ENCODE measurements around the gene STARD3NL. TPM values are rescaled to one million over a fixed set of nuclear protein-coding genes. Genes with fewer than 3 reads are reported as not detected.
A peak's percentile ranks its signal among the peaks of the same experiment; 100 is the strongest.
"Not testable (repeated sequence)": the region's sequence is repeated elsewhere in the genome, so short reads cannot be mapped to it uniquely, and the experiment has no call there.

STARD3NL gene
- total RNA-seq, 1 donor from 2014 or later: 97.1 TPM

DNA sequence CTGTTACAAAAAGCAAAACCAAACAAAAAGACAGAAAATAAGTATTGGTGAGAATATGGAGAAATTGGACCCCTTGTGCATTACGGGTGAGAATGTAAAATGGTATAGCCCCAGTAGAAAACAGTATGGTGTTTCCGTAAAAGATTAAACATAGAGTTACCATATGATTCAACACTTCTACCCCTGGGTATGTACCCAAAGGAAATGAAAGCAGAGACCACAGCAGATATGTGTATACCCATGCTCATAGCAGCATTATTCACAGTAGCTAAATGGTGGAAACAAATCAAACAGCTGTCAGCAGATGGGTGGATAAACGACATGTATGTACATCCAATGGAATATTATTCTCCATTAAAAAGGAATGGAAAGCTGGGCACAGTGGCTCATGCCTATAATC lies 42.4 kb downstream of the STARD3NL start:
- no peak for DNase-seq (ENCODE audit: low read depth, low spot score)

DNA sequence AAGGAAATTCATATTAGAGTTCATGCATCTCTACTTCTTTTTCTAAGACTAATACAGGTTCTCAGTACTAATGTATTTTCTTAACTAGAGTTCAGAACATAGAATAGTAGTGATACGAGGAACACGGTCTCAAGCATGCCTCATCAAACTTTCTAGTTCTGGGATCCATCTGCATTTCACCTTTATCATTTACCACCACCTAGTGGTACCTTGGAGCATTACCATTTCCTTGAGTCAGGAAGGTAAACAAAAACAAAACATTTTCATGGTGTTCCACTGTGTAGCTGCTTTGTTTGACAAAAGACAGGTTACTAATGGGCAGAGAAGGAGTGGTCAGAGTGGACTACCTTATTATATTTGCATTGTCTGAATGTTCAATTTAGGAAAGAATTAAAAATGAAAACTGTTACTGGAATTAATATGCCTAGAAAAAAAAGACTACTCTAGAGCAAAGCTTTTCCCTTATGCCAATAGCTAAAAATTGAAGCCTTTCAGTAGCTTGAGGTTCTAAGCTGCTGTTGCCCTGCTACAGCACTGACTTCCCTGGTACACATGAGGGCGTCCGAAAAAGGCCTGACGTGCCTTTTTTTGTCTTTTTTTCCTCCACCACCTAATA lies 44.5 kb downstream of the STARD3NL start:
- peak; percentile 15 for DNase-seq (ENCODE audit: low read depth, low spot score)

DNA sequence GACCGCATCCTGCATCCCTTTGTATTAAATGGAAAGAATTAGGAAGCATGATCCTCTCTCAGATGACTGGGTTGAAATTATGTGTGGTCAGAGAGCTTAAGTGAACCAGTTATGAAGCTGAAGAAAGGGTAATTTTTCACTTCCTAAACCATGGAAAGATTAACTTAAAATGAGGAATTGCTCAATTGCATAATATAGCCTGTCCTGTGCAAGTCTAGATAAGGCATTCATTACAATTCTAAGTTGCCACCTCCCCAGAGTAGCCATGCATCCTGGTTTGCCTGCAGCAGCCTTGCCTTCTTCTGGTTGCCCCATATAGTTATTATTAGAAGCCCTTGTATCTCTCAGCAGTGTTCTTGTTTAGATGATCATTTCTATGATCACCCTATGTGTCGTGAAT lies 45.3 kb downstream of the STARD3NL start:
- no peak for DNase-seq (ENCODE audit: low read depth, low spot score)

DNA sequence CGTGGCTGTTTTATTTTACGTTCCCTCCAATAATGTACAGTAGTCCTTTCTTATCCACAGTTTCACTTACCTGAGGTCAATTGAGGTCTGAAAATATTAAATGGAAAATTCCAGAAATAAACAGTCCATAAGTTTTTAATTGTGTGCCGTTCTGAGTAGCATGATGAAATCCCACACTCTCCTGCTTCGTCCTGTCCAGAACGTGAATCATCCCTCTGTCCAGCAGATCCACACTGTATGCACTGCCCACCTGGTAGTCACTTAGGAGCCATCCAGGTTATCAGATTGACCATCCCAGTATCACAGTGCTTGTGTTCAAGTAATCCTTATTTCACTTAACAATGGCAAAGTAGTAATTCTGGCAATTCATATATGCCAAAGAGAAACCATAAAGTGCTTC lies 46.3 kb downstream of the STARD3NL start:
- no peak for DNase-seq (ENCODE audit: low read depth, low spot score)

DNA sequence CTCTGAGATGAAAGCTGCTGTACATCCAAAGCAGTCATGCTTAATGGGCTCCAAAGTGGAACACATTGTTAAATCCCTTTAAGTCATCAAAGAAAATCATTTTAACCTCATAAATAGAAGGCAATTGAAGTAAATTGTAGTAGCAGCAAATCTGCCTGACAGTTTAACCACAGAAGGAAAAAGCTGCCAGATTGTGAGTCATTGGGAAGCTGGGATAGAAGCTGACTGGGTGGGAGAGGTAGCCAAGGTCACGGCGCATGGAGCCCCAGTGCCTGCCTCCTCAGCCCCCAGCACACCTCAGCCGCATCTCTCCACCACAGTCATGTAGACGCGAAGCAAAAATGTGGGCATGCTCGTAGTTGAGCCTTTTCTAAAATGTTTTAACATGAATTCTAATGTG lies 51.3 kb downstream of the STARD3NL start:
- no peak for DNase-seq (ENCODE audit: low read depth, low spot score)

DNA sequence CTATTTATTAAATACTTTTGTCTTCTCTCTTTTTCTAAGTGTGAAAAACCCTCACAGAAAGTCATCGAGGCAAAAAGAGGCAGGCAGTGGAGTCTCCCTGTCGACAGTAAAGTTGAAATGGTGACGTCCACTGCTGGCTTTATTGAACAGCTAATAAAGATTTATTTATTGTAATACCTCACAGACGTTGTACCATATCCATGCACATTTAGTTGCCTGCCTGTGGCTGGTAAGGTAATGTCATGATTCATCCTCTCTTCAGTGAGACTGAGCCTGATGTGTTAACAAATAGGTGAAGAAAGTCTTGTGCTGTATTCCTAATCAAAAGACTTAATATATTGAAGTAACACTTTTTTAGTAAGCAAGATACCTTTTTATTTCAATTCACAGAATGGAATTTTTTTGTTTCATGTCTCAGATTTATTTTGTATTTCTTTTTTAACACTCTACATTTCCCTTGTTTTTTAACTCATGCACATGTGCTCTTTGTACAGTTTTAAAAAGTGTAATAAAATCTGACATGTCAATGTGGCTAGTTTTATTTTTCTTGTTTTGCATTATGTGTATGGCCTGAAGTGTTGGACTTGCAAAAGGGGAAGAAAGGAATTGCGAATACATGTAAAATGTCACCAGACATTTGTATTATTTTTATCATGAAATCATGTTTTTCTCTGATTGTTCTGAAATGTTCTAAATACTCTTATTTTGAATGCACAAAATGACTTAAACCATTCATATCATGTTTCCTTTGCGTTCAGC lies 52.0 kb downstream of the STARD3NL start:
- DNase-seq (ENCODE audit: low read depth, low spot score): no peak

DNA sequence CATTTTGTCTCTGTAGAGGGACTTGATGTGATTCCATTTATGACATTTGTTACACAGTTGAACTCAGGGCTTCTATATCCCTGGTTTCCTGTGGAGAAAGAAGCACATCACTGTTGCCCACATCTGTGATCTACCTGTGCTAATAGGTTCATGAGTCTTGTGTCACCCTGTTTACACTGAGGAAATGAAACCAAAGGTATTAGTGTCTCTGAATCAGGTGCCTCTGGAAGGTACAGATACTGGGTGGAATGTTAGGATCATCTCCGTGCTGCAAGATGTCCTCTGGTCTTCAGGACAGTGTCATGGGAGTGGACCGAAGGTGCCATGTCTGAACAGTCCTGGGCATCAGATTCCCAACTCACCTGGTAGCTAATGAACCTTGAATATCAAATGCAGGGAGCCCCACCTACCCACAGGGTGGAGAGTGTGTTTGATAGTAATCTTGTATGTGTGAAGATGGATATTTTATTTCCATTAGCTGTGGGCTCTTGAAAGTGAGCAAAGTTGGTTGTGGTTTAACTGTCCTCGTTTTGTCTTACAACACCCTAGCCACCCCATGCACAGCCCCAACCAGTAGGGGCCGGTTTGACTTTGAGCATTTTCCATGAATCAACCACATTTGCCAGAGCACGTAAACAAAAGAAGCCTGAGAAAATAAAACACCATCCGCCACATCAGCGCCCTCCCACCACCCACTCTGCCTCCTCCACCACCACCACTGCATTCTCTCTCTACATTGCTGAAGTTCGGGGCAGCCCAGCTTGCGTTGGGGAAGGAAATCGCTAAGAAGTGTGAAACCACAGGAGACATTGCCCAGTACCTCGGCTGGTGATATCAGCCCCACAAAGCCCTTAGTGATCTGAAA lies 54.7 kb downstream of the STARD3NL start:
- no peak for DNase-seq (ENCODE audit: low read depth, low spot score)

DNA sequence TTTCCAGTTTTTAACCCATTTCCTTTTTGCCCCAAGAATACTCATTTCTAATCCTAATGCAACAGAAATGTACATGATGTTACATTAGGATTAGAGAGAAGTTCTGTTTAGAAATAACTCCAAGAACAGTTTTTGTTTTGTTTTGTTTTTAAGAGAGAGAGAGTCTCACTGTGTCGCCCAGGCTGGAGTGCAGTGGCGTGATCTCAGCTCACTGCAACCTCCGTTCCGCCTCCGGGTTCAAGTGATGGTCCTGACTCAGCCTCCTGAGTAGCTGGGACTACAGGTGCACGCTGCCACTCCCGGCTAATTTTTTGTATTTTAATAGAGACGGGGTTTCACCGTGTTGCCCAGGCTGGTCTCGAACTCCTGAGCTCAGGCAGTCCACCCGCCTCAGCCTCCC lies 56.7 kb downstream of the STARD3NL start:
- not testable (repeated sequence) for DNase-seq (ENCODE audit: low read depth, low spot score)

DNA sequence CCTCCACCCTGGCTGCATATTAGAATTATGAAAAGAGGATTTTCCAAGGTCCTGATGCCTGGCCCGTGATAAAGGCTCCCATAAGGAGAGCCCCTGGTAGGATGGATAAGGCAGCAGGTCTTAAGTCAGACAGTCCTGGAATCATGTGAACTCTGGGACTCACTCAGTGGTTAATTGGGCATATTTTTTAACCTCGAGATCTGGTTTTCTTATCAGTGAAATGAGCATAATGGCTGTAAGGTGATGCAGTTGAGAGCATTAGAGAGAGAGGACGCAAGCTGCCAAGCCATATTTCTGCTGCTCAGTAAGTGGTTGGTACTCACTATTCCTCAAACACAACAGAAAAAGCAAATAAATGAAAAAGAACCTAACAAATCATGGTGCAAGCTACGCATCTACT lies 57.6 kb downstream of the STARD3NL start:
- DNase-seq (ENCODE audit: low read depth, low spot score): no peak

DNA sequence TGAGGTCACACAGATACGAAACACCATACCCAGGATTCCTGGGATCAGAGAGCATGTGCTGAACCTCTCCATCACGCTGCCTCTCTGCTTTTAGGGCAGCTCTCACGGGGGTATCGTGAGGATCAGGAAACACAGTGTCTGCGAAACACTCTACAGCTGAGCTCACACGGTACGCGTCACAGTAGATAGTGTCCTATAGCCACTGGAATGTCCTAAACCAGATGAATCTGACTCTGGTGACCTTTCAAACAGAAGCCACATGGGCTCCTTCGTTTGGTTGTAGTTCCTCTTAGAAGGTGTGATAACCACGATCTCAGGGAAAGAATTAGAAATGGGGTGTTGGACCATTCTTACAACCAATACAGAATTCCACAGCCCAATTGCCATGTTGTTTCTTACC lies 61.1 kb downstream of the STARD3NL start:
- not testable (repeated sequence) for DNase-seq (ENCODE audit: low read depth, low spot score)

DNA sequence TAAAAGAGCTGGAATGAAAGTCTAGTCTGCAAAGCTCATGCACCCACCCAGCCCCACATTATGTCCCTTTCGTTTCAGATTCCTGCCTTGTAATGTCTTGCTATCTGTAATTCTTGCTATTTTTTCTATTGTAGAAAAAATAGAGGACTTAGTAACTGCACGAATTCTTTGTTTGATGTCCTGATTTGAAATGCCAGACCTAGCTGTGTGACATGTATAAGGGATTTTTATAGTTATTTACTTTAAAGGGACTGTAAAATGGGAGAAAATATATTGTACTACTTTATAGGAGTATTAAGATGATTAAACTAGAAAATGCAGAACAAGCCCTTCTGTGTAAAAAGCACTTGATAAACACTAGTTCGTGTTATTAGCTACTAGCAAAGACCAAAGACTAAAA lies 63.0 kb downstream of the STARD3NL start:
- no peak for DNase-seq (ENCODE audit: low read depth, low spot score)

DNA sequence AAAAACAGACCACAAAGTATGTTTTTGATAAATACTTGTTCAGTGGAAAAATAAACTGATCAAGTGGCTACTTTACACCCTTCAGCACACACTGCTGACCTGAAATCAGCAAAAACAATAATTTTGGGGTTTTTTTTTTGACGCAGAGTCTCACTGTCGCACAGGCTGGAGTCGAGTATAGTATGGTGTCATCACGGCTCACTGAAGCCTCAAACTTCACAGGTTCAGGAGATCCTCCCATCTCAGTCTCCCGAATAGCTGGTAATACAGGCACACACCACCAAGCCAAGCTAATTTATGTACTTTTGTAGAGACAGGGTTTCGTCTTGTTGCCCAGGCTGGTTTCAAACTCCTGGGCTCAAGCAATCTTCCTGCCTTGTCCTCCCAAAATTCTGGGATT lies 64.8 kb downstream of the STARD3NL start:
- DNase-seq (ENCODE audit: low read depth, low spot score): no peak

DNA sequence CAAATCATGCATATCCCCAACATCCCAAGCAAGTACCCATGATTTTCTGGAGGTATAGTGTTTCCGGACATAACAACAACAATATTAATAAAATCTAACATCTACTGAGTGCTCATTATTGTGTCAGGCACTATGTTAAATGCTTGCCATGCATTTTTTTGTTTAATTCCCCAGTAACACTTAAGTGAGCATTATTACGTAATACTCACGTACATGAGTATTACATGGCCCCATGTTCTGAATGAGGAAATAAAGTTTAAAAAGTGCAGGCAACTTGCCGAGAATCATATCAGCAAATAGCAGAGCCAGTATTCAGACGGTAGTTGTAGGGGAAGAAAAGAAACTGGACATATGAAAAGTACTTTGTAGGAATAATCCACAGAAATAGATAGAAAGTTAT lies 65.3 kb downstream of the STARD3NL start:
- DNase-seq (ENCODE audit: low read depth, low spot score): not testable (repeated sequence)

DNA sequence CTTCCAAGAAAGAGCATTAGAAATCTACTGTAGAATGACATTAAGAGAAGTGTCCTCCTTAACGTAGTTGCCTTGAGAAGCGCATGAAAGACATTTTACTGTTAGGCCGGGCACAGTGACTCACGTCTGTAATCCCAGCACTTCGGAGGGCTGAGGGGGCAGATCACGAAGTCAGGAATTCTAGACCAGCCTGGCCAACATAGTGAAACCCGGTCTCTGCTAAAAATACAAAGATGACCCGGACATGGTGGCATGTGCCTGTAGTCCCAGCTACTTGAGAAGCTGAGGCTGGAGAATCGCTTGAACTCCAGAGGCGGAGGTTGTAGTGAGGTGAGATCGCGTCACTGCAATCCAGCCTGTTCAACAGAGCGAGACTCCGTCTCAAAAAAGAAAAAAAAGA lies 66.5 kb downstream of the STARD3NL start:
- no peak for DNase-seq (ENCODE audit: low read depth, low spot score)

DNA sequence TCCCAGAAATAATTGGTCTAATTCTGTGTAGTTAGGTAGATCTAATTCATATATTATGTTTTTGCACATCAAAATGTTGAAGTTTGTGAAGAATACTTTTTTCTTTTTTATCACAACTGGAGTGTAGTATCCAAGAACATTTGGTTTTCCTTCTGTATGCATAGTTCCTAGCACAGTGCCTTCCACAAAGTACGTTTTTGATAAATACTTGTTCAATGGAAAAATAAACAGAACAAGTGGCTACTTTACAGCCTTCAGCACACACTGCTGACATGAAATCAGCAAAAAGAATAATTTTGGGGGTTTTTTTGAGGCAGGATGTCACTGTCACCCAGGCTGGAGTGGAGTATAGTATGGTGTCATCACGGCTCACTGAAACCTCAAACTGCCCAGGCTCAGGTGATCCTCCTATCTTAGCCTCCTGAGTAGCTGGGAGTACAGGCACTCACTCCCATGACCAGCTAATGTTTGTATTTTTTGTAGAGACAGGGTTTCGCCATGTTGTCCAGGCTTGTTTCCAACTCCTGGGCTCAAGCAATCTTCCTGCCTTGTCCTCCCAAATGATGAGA lies 67.4 kb downstream of the STARD3NL start:
- no peak for DNase-seq (ENCODE audit: low read depth, low spot score)

DNA sequence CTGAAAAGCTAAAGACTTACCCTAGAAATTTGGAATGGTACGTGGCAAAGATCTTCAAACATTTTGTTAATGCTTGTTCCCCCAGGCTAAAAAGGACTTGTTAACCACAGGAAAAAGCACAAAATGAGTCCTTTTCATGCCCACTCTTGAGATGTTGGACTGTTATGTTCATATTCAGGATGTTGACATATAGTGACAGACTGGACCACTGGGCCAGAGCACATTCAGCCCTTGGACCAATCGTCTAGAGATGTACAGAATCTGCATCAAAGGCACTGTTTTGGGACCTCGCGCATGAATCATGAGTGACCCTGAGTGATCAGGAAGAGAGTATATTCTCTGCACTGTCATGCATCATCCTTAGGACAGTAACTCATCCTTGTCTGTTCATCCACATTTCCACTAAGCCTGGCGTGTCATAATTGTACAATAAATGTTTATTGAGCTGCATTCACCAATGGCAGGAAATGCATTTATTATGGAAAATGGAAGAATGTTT lies 70.1 kb downstream of the STARD3NL start:
- no peak for DNase-seq (ENCODE audit: low read depth, low spot score)

DNA sequence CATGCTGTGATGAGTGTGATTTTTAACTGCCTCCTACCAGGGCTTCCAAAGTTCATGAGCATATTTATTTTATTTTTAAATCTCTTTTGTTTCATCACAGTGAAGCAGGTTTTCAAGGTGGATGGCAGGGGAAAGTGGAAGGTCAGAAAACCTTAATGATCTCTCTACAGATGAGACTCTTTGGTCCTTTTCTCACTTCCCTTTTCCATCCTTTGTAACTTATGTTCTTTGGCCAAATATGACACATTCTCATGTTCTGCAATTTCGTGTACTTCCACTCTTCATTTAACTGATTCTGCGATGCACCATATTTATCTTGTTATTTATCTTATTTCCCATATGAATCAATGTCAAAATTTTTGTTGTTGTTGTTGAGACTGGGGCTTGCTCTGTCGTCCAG lies 71.8 kb downstream of the STARD3NL start:
- not testable (repeated sequence) for DNase-seq (ENCODE audit: low read depth, low spot score)

DNA sequence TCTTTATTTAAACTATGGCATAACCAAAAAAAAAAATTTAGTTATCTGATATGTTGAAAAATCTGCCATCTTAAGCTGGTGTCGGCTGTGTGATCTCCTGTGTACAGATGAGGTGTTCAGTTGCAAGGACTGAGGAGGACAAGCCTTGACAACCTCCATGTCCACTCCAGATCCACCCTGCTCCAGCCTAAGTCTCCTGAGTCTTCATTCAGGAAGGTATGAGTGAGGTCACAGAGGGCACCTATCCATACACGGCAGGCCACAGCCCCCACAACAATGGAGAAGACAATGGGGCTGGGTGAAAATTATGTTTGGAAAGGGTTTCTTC lies 79.3 kb downstream of the STARD3NL start:
- DNase-seq (ENCODE audit: low read depth, low spot score): no peak

DNA sequence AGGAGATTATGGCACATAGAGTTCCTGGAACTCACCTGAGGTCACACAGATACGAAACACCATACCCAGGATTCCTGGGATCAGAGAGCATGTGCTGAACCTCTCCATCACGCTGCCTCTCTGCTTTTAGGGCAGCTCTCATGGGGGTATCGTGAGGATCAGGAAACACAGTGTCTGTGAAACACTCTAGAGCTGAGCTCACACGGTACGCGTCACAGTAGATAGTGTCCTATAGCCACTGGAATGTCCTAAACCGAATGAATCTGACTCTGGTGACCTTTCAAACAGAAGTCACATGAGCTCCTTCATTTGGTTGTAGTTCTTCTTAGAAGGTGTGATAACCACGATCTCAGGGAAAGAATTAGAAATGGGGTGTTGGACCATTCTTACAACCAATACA lies 81.1 kb downstream of the STARD3NL start:
- not testable (repeated sequence) for DNase-seq (ENCODE audit: low read depth, low spot score)

DNA sequence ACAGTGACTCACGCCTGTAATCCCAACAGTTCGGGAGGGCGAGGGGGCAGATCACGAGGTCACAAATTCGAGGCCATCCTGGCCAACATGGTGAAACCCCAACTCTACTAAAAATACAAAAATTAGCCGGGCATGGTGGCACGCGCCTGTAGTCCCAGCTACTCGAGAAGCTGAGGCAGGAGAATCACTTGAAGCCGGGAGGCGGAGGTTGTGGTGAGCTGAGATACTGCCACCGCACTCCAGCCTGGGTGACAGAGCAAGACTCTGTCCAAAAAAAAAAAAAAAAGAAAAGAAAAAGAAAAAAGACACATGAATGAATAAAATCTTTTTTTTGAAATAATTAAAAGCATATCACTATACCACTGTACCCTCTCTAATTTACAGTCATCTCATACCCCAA lies 83.6 kb downstream of the STARD3NL start:
- DNase-seq (ENCODE audit: low read depth, low spot score): not testable (repeated sequence)

DNA sequence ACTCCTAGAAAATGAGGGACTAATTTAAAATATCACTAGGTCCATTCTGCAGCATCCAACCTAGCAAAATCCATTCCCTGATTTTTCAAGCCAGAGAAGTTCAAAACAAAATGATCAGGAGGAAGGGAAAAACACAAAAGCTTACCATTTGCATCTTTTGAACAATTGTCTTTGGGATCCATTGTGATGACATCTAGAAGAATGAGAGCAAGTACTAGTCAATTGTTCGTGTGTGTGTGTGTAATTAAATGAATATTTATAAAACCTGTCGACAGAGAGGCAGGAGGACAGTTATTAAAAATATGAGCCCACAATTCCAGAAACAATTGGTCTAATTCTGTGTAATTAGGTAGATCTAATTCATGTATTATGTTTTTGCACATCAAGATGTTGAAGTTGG lies 84.0 kb downstream of the STARD3NL start:
- not testable (repeated sequence) for DNase-seq (ENCODE audit: low read depth, low spot score)

DNA sequence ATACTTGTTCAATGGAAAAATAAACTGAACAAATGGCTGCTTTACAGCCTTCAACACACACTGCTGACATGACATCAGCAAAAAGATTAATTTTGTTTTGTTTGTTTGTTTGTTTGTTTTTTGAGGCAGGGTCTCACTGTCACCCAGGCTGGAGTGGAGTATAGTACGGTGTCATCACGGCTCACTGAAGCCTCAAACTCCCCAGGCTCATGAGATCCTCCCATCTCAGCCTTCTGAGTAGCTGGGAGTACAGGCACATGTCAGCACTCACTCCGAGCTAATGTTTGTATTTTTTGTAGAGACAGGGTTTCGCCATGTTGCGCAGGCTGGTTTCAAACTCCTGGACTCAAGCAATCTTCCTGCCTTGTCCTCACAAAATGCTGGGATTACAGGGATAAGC lies 84.5 kb downstream of the STARD3NL start:
- no peak for DNase-seq (ENCODE audit: low read depth, low spot score)
